Measurements from ENCODE around the gene CITED1.

GRCh38 chrX:72253686-72254085, 52.0 kb downstream of the CITED1 start:
- TF ChIP-seq POLR2A (IDR thresholded peaks at IDR 0.05) (no peak), CTCF (IDR thresholded peaks at IDR 0.05) (no peak)
